Caco-2 (cell line): ENCODE data around the gene AFF4. TPM values are rescaled to one million over a fixed set of nuclear protein-coding genes. Genes with fewer than 3 reads are reported as not detected.

Experiments used
- BruUV-seq: library from RNA; stranded (reverse); fragments of 400-500 nt; replicated peaks from 2 replicates; lab custom pipeline; 2021; lab: Mats Ljungman, UMichigan
- CTCF ChIA-PET: fragments of 300-600 bp; sonication (Branson Sonifier 250); formaldehyde crosslinking; loops from one replicate; lab custom pipeline; 2022; ENCODE audit warnings: antibody characterized with exemption; lab: Charles Lee
- POLR2A ChIA-PET: fragments of 300-600 bp; sonication (Branson Sonifier 250); formaldehyde crosslinking; loops from one replicate; lab custom pipeline; 2022; ENCODE audit warnings: antibody characterized with exemption; lab: Charles Lee
- DNase-seq, 2 experiments: peaks; one replicate each; pipeline versions ENCODE4 v3.0.0 to v3.0.0-alpha.2; 2020 to 2022
- H3K27me3 ChIP-seq: replicated peaks from 2 replicates; pipeline ENCODE4 v1.6.0; 2011; ENCODE audit warnings: low read length; ENCODE audit not compliant: control insufficient read depth, insufficient read depth
- H3K36me3 ChIP-seq: 2 replicates; pipeline ENCODE4 v1.5.1; 2011; ENCODE audit warnings: low read length; ENCODE audit not compliant: control insufficient read depth, insufficient read depth
- H3K4me1 ChIP-seq: fragments of 250-450 bp; sonication (Bioruptor Pico); 2 replicates; pipeline ENCODE4 v1.5.1; 2020; ENCODE audit warnings: mild to moderate bottlenecking
- H3K4me3 ChIP-seq: 2 replicates; pipeline ENCODE4 v1.5.1; 2011; ENCODE audit warnings: low read depth, mild to moderate bottlenecking, control low read depth, low read length
- H3K9me3 ChIP-seq: fragments of 250-450 bp; sonication (Bioruptor Pico); 2 replicates; pipeline ENCODE4 v1.5.1; 2020; ENCODE audit warnings: mild to moderate bottlenecking, moderate library complexity
- H3K27ac Mint-ChIP-seq: one replicate; pipeline ENCODE4 v1.8.0; 2022; ENCODE audit warnings: mixed read lengths; ENCODE audit not compliant: unreplicated experiment
- H3K27me3 Mint-ChIP-seq: one replicate; pipeline ENCODE4 v1.8.0; 2022; ENCODE audit warnings: mixed read lengths; ENCODE audit not compliant: insufficient read depth, unreplicated experiment
- H3K36me3 Mint-ChIP-seq: one replicate; pipeline ENCODE4 v1.8.0; 2022; ENCODE audit warnings: mild to moderate bottlenecking, mixed read lengths; ENCODE audit not compliant: insufficient read depth, unreplicated experiment
- H3K4me1 Mint-ChIP-seq: one replicate; pipeline ENCODE4 v1.8.0; 2022; ENCODE audit warnings: low read depth, mixed read lengths; ENCODE audit not compliant: unreplicated experiment
- H3K4me3 Mint-ChIP-seq: one replicate; pipeline ENCODE4 v1.8.0; 2022; ENCODE audit warnings: mild to moderate bottlenecking, moderate library complexity, mixed read lengths; ENCODE audit not compliant: unreplicated experiment
- H3K9me3 Mint-ChIP-seq: one replicate; pipeline ENCODE4 v1.8.0; 2022; ENCODE audit warnings: mixed read lengths; ENCODE audit not compliant: unreplicated experiment
- intact Hi-C: fragments of 100-400 bp; cut with micrococcal nuclease; formaldehyde crosslinking; loops from one replicate; pipeline ENCODE4 v1.10.0; 2022; ENCODE audit not compliant: unreplicated experiment
- total RNA-seq: library from RNA; stranded (reverse); gene quantifications from 2 replicates; pipeline ENCODE4 v1.2.3, GENCODE V29; 2022
- TF ChIP-seq, protein P1 (sequence below), 2 experiments: fragments of 200-600 bp in 1 of 2; IDR thresholded peaks; 1 replicate in 1 of 2; 2 replicates in 1 of 2; pipeline versions ENCODE4 v1.5.1 to v1.8.0; 2011 to 2022; ENCODE audit warnings: antibody characterized with exemption in 1 of 2, control low read depth in 1 of 2, inconsistent platforms in 1 of 2, low read depth in 1 of 2, low read length in 1 of 2, mild to moderate bottlenecking in 1 of 2, moderate library complexity in 1 of 2; ENCODE audit not compliant: insufficient read depth in 1 of 2, severe bottlenecking in 1 of 2, unreplicated experiment in 1 of 2

The AFF4 gene
- total RNA-seq, 1 experiment from 2014 or later: 63.9 TPM

- peaks cover 6% of the 10 kb centered on the region for H3K36me3 Mint-ChIP-seq
- no TSS peak for BruUV-seq
- H3K36me3 ChIP-seq: no peaks in the 10 kb centered on the region
- intact Hi-C loops: no loop called here
- TF ChIP-seq, protein P1, sequence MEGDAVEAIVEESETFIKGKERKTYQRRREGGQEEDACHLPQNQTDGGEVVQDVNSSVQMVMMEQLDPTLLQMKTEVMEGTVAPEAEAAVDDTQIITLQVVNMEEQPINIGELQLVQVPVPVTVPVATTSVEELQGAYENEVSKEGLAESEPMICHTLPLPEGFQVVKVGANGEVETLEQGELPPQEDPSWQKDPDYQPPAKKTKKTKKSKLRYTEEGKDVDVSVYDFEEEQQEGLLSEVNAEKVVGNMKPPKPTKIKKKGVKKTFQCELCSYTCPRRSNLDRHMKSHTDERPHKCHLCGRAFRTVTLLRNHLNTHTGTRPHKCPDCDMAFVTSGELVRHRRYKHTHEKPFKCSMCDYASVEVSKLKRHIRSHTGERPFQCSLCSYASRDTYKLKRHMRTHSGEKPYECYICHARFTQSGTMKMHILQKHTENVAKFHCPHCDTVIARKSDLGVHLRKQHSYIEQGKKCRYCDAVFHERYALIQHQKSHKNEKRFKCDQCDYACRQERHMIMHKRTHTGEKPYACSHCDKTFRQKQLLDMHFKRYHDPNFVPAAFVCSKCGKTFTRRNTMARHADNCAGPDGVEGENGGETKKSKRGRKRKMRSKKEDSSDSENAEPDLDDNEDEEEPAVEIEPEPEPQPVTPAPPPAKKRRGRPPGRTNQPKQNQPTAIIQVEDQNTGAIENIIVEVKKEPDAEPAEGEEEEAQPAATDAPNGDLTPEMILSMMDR (IDR thresholded peaks at IDR 0.05; ENCODE audit: insufficient read depth in 1 of 2, low read depth in 1 of 2, low read length in 1 of 2, severe bottlenecking in 1 of 2, unreplicated experiment in 1 of 2): no peak
- ChIA-PET POLR2A (interaction anchor here (0.6 kb wide), 1 partner anchor 33 kb away, joined by 3 read pairs; no protein-coding TSS in a partner anchor), CTCF (no interaction called here)
- H3K27me3 Mint-ChIP-seq: no peaks in the 10 kb centered on the region
- no peak overlapping the region for H3K4me3 ChIP-seq
- H3K4me3 Mint-ChIP-seq: no peak overlapping the region
- no peaks in the 10 kb centered on the region for H3K27me3 ChIP-seq
- H3K9me3 Mint-ChIP-seq: no peaks in the 10 kb centered on the region
- H3K9me3 ChIP-seq: no peaks in the 10 kb centered on the region
- H3K4me1 Mint-ChIP-seq: peaks cover 3% of the 10 kb centered on the region
- H3K27ac Mint-ChIP-seq: no peak overlapping the region
- H3K4me1 ChIP-seq: peaks cover 14% of the 10 kb centered on the region
- DNase-seq: no peak
Measured at GRCh38 chr5:132832612-132833011, 130.8 kb downstream of the AFF4 start.

DNA sequence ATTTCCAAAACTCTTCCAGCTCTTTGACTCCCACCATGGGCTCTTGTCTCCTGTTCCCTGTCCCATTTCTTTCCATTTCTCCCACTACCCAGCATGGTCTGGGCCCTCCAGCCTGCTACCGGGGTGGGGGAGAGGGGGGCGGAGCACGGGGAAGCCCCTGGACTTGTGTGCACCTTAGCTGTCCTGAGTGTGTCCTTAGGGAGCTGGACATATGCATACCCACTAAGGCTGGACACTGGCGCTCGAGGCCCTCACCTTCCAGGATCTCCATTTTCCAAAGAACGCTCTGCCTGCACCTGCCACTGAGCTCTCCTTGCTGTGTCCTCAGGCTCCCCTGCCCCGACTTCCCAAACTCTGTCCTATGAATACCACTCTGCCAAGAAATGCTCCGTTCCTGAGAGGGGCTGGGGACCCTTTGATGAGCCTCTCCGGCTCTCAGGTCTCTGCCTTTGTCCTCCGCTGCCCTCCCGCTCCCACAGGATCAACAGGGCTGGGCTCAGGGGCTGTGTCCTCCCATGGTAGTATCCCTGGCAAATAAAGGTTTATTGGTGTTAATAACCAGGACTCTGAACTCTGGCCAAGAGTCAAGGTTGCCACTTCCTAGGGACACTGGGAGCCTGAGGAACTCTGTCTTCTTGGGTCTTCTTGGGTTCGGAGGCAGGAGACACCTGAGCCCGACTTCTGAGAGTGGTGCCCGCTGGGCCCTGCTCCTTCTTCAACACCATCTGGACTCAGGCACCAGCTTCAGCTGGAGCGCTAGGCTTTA is 132.2 kb downstream of the AFF4 start:
- Histone ChIP-seq H3K4me3 (peak overlapping the region; percentile 76), H3K36me3 (no peaks in the 10 kb centered on the region), H3K4me1 (peaks cover 10% of the 10 kb centered on the region), H3K27me3 (no peaks in the 10 kb centered on the region), H3K9me3 (no peaks in the 10 kb centered on the region)
- Mint-ChIP-seq H3K36me3 (peaks cover 5% of the 10 kb centered on the region), H3K4me3 (peak overlapping the region; percentile 88), H3K9me3 (no peaks in the 10 kb centered on the region), H3K27me3 (no peaks in the 10 kb centered on the region), H3K4me1 (no peaks in the 10 kb centered on the region), H3K27ac (peak overlapping the region; percentile 73)
- intact Hi-C loops: no loop called here
- DNase-seq: no peak
- CTCF ChIA-PET: interaction anchor here (1.4 to 2.9 kb wide), 4 partner anchors 11 to 52 kb away, joined by 6 to 17 read pairs (median 12); partner anchors contain the start of genes GDF9 and UQCRQ
- TSS peak; percentile 54 for BruUV-seq
- POLR2A ChIA-PET: no interaction called here
- TF ChIP-seq, protein P1 (IDR thresholded peaks at IDR 0.05; ENCODE audit: insufficient read depth in 1 of 2, low read depth in 1 of 2, low read length in 1 of 2, severe bottlenecking in 1 of 2, unreplicated experiment in 1 of 2): no peak

- peak within 1 kb of the TSS; percentile 73 for H3K27ac Mint-ChIP-seq
- intact Hi-C loops: loop anchor here (1.0 kb wide), 2 partner anchors 36 to 53 kb away; partner anchors contain the start of genes GDF9 and UQCRQ
Measured at GRCh38 chr5:132830436-132831094, 132.9 kb downstream of the AFF4 start, which contains the start of gene SHROOM1. Gene SHROOM1 (minus strand): TSS chr5:132830647. CDS start chr5:132826140, 4,507 bp downstream.

More at GRCh38 chr5:132830436-132831094, 132.9 kb downstream of the AFF4 start, which contains the start of gene SHROOM1:
- Mint-ChIP-seq H3K9me3 (no peaks in the 10 kb centered on the region), H3K36me3 (peaks cover 5% of the 10 kb centered on the region), H3K4me3 (peak within 1 kb of the TSS; percentile 88), H3K27me3 (no peaks in the 10 kb centered on the region), H3K4me1 (no peaks in the 10 kb centered on the region)
- H3K9me3 ChIP-seq: no peaks in the 10 kb centered on the region
- TF ChIP-seq, protein P1 (IDR thresholded peaks at IDR 0.05; ENCODE audit: insufficient read depth in 1 of 2, low read depth in 1 of 2, low read length in 1 of 2, severe bottlenecking in 1 of 2, unreplicated experiment in 1 of 2): no peak
- CTCF ChIA-PET: interaction anchor here (1.0 to 2.9 kb wide), 8 partner anchors 8 to 76 kb away, joined by 3 to 17 read pairs (median 5); partner anchors contain the start of genes GDF9 and UQCRQ
- no TSS peak for BruUV-seq
- peak within 1 kb of the TSS; percentile 76 for H3K4me3 ChIP-seq
- H3K27me3 ChIP-seq: no peaks in the 10 kb centered on the region
- peaks cover 10% of the 10 kb centered on the region for H3K4me1 ChIP-seq
- DNase-seq: peak; percentile 76 to 88
- H3K36me3 ChIP-seq: no peaks in the 10 kb centered on the region
- POLR2A ChIA-PET: interaction anchor here (0.6 to 1.0 kb wide), 3 partner anchors 23 to 53 kb away, joined by 3 to 6 read pairs (median 4); no protein-coding TSS in a partner anchor
